Stomach smooth muscle (tissue), 2 donors: ENCODE data around the gene MDM2.
"Not testable (repeated sequence)": the region's sequence is repeated elsewhere in the genome, so short reads cannot be mapped to it uniquely, and the experiment has no call there.

Experiments used
- H3K27ac ChIP-seq: one replicate; pipeline ENCODE4 v1.7.0; 2013; ENCODE audit warnings: mild to moderate bottlenecking, low read length, inconsistent platforms
- H3K27me3 ChIP-seq, 2 donors: one replicate each; pipeline ENCODE4 v1.7.0; 2013; ENCODE audit warnings: low read length in 2 of 2; ENCODE audit not compliant: insufficient read depth in 2 of 2, control insufficient read depth in 1 of 2
- H3K36me3 ChIP-seq, 2 donors: one replicate each; pipeline ENCODE4 v1.7.0; 2013; ENCODE audit warnings: low read length in 2 of 2; ENCODE audit not compliant: control insufficient read depth in 2 of 2, insufficient read depth in 2 of 2
- H3K4me1 ChIP-seq: one replicate; pipeline ENCODE4 v1.7.0; 2013; ENCODE audit warnings: low read length; ENCODE audit not compliant: control insufficient read depth, insufficient read depth
- H3K4me3 ChIP-seq, 2 donors: one replicate each; pipeline ENCODE4 v1.7.0; 2013; ENCODE audit warnings: low read length in 2 of 2
- H3K9ac ChIP-seq, 2 donors: one replicate each; pipeline ENCODE4 v1.7.0; 2013; ENCODE audit warnings: low read length in 2 of 2, mild to moderate bottlenecking in 1 of 2
- H3K9me3 ChIP-seq, 2 donors: one replicate each; pipeline ENCODE4 v1.7.0; 2013; ENCODE audit warnings: low read length in 2 of 2; ENCODE audit not compliant: control insufficient read depth in 2 of 2
- donor health status: healthy.
- donor health status: Pancreatic carcinoma.

Gene MDM2

DNA sequence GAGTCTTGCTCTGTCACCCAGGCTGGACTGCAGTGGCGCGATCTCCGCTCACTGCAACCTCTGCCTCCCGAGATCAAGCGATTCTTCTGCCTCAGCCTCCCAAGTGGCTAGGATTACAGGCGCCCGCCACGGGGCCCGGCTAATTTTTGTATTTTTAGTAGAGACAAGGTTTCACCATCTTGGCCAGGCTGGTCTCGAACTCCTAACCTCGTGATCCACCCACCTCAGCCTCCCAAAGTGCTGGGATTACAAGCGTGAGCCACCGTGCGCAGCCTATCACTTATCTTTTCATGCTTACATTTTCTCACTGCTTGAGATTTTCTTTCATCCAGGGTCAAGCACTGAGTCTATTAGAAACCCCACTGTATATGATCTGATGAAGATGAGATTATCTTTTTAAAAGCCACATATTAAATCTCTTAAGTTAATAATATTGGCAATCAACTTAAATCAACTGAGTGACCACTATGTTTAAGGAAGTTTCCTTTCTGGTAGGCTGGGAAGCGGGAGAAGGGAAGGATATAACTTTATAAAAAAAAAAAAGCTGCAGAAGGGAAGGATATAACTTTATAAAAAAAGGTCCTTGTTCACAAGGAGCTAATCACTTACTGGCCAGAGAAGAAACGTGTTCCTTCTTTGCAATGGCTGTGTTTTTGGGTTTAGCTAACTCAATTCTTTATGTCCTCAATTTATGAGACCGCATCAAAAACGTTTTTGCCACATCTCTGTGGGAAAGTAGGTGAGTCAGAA, 1.3 kb upstream of the MDM2 start:
- Histone ChIP-seq H3K9ac (no peak overlapping the region), H3K27ac (no peak overlapping the region), H3K4me1 (peaks cover 7% of the 10 kb centered on the region)

DNA sequence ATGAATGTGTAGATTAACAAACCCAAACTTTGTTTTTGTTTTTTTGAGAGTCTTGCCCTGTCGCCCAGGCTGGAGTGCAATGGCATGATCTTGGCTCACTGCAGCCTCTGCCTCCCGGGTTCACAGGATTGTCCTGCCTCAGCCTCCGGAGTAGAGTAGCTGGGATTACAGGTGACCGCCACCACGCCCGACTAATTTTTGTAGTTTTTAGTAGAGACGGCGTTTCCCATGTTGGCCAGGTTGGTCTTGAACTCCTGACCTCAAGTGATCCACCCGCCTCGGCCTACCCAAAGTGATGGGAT, 752 bp upstream of the MDM2 start:
- H3K4me1 ChIP-seq, H3K36me3 ChIP-seq: not testable (repeated sequence)
- peak overlapping the region; percentile 89 to 99 for H3K9ac ChIP-seq

More for the DNA sequence above, 1.3 kb upstream of the MDM2 start:
- no peaks in the 10 kb centered on the region for H3K9me3 ChIP-seq
- H3K4me3 ChIP-seq: peak overlapping the region in 1 of 2 donors; percentile 96
- no peaks in the 10 kb centered on the region for H3K36me3 ChIP-seq
- H3K27me3 ChIP-seq: no peaks in the 10 kb centered on the region

DNA sequence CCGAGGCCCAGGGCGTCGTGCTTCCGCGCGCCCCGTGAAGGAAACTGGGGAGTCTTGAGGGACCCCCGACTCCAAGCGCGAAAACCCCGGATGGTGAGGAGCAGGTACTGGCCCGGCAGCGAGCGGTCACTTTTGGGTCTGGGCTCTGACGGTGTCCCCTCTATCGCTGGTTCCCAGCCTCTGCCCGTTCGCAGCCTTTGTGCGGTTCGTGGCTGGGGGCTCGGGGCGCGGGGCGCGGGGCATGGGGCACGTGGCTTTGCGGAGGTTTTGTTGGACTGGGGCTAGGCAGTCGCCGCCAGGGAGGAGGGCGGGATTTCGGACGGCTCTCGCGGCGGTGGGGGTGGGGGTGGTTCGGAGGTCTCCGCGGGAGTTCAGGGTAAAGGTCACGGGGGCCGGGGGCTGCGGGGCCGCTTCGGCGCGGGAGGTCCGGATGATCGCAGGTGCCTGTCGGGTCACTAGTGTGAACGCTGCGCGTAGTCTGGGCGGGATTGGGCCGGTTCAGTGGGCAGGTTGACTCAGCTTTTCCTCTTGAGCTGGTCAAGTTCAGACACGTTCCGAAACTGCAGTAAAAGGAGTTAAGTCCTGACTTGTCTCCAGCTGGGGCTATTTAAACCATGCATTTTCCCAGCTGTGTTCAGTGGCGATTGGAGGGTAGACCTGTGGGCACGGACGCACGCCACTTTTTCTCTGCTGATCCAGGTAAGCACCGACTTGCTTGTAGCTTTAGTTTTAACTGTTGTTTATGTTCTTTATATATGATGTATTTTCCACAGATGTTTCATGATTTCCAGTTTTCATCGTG, 612 bp downstream of the MDM2 start:
- H3K27ac ChIP-seq: peak overlapping the region; percentile 96
- peak overlapping the region; percentile 75 to 96 for H3K4me3 ChIP-seq
- peaks cover 7% of the 10 kb centered on the region for H3K4me1 ChIP-seq
- H3K27me3 ChIP-seq: no peaks in the 10 kb centered on the region
- no peaks in the 10 kb centered on the region for H3K9me3 ChIP-seq
- peak overlapping the region; percentile 97 to 99 for H3K9ac ChIP-seq
- H3K36me3 ChIP-seq: peaks cover 2 to 3% of the 10 kb centered on the region in 2 donors

More for the DNA sequence above, 752 bp upstream of the MDM2 start:
- peak overlapping the region; percentile 96 for H3K27ac ChIP-seq
- H3K4me3 ChIP-seq: peak overlapping the region; percentile 75 to 96
- H3K9me3 ChIP-seq, H3K27me3 ChIP-seq: not testable (repeated sequence)

DNA sequence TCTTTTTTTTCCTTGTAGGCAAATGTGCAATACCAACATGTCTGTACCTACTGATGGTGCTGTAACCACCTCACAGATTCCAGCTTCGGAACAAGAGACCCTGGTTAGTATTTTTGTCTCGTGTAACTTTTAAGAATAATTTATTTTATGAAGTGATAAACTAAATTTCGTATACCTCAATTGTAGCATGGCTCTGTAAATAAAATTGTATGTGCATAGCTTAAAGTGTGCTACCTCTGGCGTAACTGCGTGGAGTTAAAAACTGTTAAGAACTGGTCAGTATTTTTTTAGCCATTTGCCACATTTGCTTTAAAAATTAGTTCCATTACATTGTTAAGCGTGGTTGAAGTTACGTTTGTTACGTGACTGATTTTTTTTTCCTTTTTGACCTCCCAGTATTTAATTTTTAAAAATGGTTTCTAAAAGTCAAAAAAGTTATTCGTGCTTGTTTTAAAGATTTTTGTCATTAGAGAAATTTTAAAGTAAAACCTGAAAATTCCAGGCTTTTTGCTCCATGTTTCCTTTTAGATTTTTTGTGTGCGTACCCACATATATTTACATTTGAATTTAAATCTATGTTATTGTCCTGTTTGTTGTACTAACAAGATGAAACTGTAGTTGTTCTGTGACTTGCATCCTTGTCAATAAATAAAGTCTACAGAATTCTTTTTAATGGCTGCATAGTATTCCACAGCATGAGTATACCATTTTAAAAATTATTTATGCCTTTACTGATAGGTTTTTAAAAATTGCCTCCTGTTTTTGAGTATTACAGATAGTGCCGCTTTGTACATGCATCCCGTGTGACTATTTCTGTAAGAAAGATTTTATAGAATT, 1.4 kb downstream of the MDM2 start:
- H3K27ac ChIP-seq: peak overlapping the region; percentile 96
- peak overlapping the region; percentile 75 to 96 for H3K4me3 ChIP-seq
- peaks cover 2 to 4% of the 10 kb centered on the region in 2 donors for H3K36me3 ChIP-seq
- H3K4me1 ChIP-seq: peaks cover 7% of the 10 kb centered on the region
- no peaks in the 10 kb centered on the region for H3K9me3 ChIP-seq
- peak overlapping the region; percentile 65 to 99 for H3K9ac ChIP-seq
- H3K27me3 ChIP-seq: no peaks in the 10 kb centered on the region

DNA sequence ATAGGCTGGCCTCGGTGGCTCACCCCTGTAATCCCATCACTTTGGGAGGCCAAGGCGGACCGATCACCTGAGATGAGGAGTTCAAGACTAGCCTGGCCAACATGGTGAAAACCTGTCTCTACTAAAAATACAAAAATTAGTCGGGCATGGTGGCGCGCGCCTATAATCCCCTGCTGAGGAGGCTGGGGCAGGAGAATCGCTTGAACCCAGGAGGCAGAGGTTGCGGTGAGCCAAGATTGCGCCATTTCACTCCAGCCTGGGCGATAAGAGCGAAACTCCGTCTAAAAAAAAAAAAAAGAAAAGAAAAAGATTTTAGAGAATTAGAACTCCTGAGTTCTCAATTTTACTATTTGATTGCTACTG, 2.0 kb downstream of the MDM2 start:
- not testable (repeated sequence) for H3K27ac ChIP-seq, H3K9me3 ChIP-seq, H3K9ac ChIP-seq, H3K4me3 ChIP-seq, H3K4me1 ChIP-seq, H3K27me3 ChIP-seq, H3K36me3 ChIP-seq

DNA sequence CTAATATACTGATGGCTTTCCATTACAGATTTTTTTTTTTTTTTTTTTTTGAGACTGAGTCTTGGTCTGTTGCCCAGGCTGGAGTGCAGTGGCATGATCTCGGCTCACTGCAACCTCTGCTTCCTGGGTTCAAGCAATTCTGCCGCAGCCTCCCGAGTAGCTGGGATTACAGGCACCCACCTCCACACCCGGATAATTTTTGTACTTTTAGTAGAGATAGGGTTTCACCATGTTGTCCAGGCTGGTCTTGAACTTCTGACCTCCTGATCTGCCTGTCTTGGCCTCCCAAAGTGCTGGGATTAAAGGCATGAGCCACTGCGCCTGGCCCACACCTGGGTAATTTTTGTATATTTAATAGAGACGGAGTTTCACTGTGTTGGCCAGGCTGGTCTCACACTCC, 3.6 kb downstream of the MDM2 start:
- H3K27me3 ChIP-seq, H3K9ac ChIP-seq, H3K36me3 ChIP-seq, H3K9me3 ChIP-seq, H3K27ac ChIP-seq, H3K4me3 ChIP-seq, H3K4me1 ChIP-seq: not testable (repeated sequence)

DNA sequence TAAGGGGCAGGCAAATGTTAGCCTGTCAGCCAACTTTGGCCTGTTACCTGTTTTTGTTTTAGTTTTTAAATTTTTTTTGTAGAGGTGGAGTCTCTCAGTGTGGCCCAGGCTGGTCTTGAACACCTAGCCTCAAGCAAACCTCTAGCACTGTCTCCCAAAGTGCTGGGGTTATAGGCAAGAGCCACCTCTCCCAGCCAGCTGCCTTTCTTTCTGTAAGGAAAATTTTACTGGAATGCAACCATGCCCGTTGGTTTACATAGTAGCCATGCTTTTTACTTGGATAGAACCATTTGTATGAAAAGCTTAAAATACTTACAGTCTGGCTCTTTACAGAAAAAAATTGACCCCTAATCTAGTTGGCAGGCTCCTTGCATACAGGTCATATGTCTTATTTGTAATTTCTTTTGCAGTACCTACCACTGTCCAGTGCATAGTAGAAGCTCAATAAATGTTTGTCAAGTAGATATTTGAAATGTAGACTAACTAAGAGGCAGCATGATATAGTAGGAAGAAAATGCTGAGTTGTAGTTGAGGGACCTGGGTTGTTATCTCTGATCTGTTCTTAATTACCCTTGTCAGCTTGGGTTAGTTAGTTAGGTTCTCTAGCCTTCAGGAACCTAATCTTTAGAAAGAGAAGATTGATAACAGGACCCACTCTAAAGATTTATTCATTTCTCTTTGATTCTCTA, 4.7 kb downstream of the MDM2 start:
- H3K36me3 ChIP-seq: peaks cover 2 to 12% of the 10 kb centered on the region in 2 donors
- H3K4me1 ChIP-seq: peaks cover 4% of the 10 kb centered on the region
- no peak overlapping the region for H3K9ac ChIP-seq
- no peaks in the 10 kb centered on the region for H3K9me3 ChIP-seq
- no peak overlapping the region for H3K4me3 ChIP-seq
- no peak overlapping the region for H3K27ac ChIP-seq
- no peaks in the 10 kb centered on the region for H3K27me3 ChIP-seq

DNA sequence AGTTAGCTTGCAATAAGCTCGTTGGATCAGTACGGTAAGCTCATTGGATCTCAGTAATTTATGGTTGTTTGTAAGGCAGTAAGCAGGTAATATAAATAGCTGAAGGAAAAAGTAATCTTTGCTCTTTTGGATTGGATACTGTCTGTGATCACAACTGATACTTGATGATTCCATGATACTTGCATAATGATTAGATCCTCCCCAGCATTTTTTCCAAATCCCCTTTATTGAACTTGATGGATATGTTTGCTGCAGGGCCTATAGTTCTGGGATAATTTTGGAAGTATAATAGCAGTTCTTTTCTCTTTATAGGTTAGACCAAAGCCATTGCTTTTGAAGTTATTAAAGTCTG, 5.2 kb downstream of the MDM2 start:
- no peak overlapping the region for H3K27ac ChIP-seq
- H3K27me3 ChIP-seq: no peaks in the 10 kb centered on the region
- no peak overlapping the region for H3K9ac ChIP-seq
- no peak overlapping the region for H3K4me3 ChIP-seq
- peaks cover 2 to 12% of the 10 kb centered on the region in 2 donors for H3K36me3 ChIP-seq
- no peaks in the 10 kb centered on the region for H3K9me3 ChIP-seq
- H3K4me1 ChIP-seq: peaks cover 4% of the 10 kb centered on the region

DNA sequence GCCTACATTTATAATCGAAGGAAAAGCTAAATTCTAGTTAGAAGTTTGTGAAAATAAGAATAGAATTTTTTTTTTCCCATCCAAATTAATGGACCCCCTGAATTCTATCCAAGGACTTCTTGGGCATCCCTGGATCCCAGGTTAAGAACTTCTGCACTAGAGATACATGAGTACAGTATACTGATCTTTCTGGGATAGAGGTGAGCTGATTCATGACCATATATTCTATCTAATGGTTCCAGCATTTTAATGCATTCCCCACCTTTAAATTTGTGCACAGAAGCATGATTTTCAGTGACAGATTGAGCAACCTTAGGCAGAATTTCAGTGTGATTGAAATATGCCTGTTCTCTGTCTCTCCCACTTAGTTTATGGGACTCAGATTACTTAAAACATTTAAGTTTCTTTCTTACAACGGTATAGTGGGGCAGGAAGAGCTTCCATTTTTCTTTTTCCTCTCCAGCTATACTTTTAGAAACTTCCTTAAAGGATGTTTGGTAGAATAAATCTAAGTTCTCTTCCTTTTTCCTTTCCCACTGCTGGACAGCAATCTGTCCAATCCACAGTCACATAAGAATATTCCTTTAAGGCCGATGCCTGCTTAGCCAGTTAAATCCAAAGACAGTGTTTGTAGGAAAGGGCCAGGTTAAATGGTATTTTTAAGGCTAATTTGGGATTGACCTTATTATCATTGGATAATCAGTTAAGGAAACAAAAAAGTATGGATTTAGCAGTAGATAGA, 6.7 kb downstream of the MDM2 start:
- Histone ChIP-seq H3K27ac (no peak overlapping the region), H3K27me3 (no peaks in the 10 kb centered on the region), H3K4me3 (no peak overlapping the region), H3K36me3 (peaks cover 5 to 14% of the 10 kb centered on the region in 2 donors), H3K4me1 (no peaks in the 10 kb centered on the region), H3K9ac (no peak overlapping the region), H3K9me3 (no peaks in the 10 kb centered on the region)
